GM12892 (cell line): Measurements from ENCODE around the gene TOMM6.

Experiments
- POLR2A ChIP-seq: IDR thresholded peaks from 2 replicates; pipeline ENCODE4 v1.6.1; 2011; ENCODE audit warnings: low read depth, low read length, control low read depth
- POLR2AphosphoS5 ChIP-seq: IDR thresholded peaks from 2 replicates; pipeline ENCODE4 v1.6.1; 2011; ENCODE audit warnings: low read depth, low read length, control low read depth
- TAF1 ChIP-seq: IDR thresholded peaks from 2 replicates; pipeline ENCODE4 v1.6.1; 2011; ENCODE audit warnings: low read depth, mild to moderate bottlenecking, control low read depth, low read length, borderline replicate concordance

GRCh38 chr6:41756354-41756753 lies 31.1 kb upstream of the TOMM6 start:
- TF ChIP-seq POLR2AphosphoS5 (no peak), POLR2A (no peak), TAF1 (no peak)
